Endometrial microvascular endothelial cells (primary cell): ENCODE data around the gene SULT1E1. TPM values are rescaled to one million over a fixed set of nuclear protein-coding genes. Genes with fewer than 3 reads are reported as not detected.

Experiments
- in situ Hi-C: cut with HindIII; loops from 2 replicates; pipeline ENCODE4 v1.10.0; 2017; ENCODE audit warnings: low sequenced_read_pairs, low pct_unique_long_range_greater_than_20kb; ENCODE audit errors: inconsistent ontology term
- total RNA-seq: library from RNA; depleted of rRNA; stranded (reverse); fragments of >200 nt; gene quantifications from one replicate; pipeline ENCODE4 v1.2.3, GENCODE V29; 2015; ENCODE audit errors: inconsistent ontology term

SULT1E1 gene
- total RNA-seq, 1 donor from 2014 or later, result 6.9 TPM

DNA sequence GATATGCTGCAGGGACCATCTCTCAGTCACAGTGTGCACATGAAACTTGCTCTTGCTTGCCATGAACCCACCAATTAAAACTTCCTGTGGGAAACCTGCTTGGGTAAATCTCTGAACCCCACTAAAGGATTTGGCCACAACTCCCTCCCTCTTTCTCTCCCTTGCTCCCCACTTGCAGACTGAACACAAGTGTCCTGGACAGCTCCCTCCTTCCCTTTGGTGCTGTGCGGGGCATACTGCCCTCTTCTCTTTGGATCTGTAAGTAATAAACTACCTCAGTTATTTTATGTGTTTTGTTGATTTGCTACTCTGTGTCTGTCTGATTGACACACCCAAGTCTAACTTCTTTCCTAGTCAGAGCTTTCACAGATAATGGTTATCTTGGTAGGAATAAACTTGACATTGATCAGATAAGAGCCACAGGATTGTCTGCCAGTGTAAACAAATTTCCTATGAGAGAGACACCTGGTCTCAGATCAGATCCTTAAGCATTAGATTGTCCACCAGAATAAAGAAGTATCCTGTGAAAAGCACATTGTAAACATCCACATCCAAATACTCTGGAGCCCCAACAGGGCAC is 41.8 kb downstream of the SULT1E1 start:
- in situ Hi-C loops, result no loop called here

DNA sequence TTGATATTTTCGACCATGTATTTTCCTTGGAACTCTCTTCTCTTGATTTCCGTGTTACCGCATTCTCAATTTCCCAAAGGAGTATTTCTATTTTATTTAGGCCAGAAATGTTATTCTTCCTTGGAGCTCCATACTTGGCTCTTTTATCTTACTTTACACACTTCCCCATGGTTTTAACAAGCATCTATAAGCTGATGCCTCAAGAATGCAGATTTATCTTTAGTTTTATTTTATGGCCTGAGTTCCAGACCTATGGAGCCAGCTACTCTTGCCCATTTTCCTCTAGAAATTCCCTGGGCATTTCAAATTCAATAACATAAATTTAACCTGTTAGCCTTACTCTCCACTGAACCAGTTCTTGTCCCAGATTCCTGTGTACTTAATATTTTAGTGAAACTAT is 43.7 kb downstream of the SULT1E1 start:
- in situ Hi-C loops, result no loop called here

DNA sequence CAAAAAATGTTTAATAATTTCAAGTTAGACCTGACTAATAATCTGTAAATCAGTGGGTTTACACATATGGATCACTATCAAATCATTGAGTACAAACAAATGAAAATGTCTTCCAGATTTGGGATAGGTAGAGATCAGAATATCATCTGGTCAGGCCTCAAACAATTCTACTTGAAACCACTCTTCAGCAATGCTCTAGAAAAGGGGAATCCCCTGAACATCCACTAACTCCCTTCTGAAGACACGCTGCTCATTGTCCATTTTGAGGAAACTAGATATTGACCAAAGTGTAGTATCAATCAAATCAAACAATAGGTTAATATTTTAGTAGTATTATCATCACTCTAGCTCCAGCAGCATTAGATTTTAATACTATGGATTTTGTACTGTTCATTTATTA is 46.3 kb downstream of the SULT1E1 start:
- in situ Hi-C loops, result no loop called here

DNA sequence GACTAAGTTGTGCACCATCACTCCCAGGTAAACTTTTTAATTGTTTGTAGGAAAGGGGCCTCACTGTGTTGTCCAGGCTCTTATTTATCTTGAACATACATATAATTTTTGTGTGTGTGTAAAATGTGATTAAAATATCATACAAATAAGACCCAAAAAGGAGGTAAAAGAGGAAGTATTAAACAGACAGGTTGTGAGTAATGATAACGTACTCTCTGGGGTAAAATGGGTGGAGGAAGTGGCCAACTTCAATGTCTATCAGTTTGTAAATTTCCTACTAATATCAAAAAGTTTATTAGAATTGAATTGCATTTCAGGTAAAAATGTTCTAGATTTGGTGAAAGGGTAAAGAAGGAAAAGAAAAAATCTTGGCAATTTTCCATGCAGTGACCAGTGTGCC is 48.8 kb downstream of the SULT1E1 start:
- in situ Hi-C loops, result no loop called here

DNA sequence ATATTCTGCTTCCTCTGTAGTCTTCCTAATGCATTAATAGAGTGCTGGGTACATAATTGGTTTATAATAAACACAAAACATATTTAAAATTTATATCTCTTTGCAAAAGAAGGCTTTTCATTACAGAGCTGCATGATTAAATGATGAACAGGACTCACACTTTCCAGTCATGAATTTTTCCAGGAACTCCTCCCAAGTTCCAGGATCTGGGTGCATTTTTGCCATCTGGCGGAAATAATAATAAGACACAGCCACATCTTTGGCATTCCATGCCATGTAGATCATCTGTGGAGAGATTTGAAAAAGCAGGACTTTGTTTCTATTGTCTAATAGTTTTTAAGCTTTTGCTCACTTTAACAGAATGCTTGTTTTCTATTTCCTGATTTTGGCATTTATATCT is 59.3 kb downstream of the SULT1E1 start:
- in situ Hi-C loops, result no loop called here

DNA sequence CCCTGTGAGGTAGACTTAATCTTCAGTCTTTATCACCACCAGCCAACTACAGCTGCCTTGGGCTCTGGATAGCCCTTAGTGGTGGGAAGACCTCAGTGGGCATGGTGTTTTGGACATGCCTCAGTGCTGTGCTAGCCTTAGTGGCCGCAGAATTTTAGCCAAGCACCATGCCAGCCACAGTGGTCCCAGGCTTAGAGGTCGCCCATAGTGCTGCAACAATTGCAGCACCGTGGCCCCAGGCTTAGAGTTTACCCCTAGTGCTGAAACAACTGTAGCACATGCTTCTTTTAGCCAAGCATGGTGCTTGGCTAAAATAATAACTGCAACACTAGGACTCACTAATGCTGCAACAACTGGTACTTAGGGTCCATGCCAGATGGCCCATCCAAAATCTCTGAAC is 60.6 kb downstream of the SULT1E1 start:
- in situ Hi-C loops, result no loop called here

DNA sequence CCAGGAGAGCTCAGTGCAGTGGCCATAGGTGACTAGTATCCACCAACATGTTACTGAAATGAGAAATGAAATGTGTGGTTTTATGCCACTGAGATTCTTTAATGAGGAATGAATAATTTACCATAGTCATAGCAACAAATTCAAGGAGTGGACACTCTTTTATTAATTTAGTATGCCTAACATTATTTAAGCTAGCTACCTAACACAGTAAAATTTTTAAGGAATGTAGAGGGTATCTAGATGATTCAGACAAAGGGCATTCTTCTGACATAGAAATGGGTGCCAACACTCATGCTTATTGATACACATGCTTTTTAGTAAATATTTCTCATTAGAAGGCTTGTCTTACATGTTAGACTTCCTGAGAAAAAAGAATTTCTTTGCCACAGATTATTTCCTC is 66.2 kb downstream of the SULT1E1 start:
- in situ Hi-C loops, result no loop called here

Other genes starting within 250 kb of the SULT1E1 start
- not detected for gene UGT2A2, start 220.5 kb downstream of the SULT1E1 start, total RNA-seq
- not detected for gene UGT2A1, start 206.9 kb downstream of the SULT1E1 start, total RNA-seq
- gene SULT1B1, start 99.5 kb downstream of the SULT1E1 start, total RNA-seq, result 29.3 TPM
- gene CSN1S1, start 70.9 kb upstream of the SULT1E1 start, total RNA-seq, result not detected
- not detected for gene CSN2, start 105.6 kb upstream of the SULT1E1 start, total RNA-seq
- gene STATH, start 135.8 kb upstream of the SULT1E1 start, total RNA-seq, result not detected
- gene HTN3, start 168.3 kb upstream of the SULT1E1 start, total RNA-seq, result not detected
- not detected for gene HTN1, start 190.3 kb upstream of the SULT1E1 start, total RNA-seq